GM19035 (cell line): ENCODE measurements around the gene IRF8.
"Not testable (repeated sequence)": the region's sequence is repeated elsewhere in the genome, so short reads cannot be mapped to it uniquely, and the experiment has no call there.

ENCODE experiments used
- ATAC-seq: cut with Tn5 transposase; IDR thresholded peaks from one replicate; pipeline ENCODE4 v1.9.1; 2021; ENCODE audit not compliant: unreplicated experiment

The IRF8 gene, protein sequence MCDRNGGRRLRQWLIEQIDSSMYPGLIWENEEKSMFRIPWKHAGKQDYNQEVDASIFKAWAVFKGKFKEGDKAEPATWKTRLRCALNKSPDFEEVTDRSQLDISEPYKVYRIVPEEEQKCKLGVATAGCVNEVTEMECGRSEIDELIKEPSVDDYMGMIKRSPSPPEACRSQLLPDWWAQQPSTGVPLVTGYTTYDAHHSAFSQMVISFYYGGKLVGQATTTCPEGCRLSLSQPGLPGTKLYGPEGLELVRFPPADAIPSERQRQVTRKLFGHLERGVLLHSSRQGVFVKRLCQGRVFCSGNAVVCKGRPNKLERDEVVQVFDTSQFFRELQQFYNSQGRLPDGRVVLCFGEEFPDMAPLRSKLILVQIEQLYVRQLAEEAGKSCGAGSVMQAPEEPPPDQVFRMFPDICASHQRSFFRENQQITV

GRCh38 chr16:85898521-85899442 is at the start of gene IRF8:
Gene IRF8 (plus strand): TSS chr16:85899162. CDS start chr16:85903016, 3,854 bp downstream.
- ATAC-seq: peak; percentile 39

GRCh38 chr16:85849388-85849787 is 49.6 kb upstream of the IRF8 start:
- no peak for ATAC-seq

GRCh38 chr16:85850344-85850880 is 48.5 kb upstream of the IRF8 start:
- no peak for ATAC-seq

GRCh38 chr16:85851034-85851785 is 47.8 kb upstream of the IRF8 start:
- ATAC-seq: no peak

DNA sequence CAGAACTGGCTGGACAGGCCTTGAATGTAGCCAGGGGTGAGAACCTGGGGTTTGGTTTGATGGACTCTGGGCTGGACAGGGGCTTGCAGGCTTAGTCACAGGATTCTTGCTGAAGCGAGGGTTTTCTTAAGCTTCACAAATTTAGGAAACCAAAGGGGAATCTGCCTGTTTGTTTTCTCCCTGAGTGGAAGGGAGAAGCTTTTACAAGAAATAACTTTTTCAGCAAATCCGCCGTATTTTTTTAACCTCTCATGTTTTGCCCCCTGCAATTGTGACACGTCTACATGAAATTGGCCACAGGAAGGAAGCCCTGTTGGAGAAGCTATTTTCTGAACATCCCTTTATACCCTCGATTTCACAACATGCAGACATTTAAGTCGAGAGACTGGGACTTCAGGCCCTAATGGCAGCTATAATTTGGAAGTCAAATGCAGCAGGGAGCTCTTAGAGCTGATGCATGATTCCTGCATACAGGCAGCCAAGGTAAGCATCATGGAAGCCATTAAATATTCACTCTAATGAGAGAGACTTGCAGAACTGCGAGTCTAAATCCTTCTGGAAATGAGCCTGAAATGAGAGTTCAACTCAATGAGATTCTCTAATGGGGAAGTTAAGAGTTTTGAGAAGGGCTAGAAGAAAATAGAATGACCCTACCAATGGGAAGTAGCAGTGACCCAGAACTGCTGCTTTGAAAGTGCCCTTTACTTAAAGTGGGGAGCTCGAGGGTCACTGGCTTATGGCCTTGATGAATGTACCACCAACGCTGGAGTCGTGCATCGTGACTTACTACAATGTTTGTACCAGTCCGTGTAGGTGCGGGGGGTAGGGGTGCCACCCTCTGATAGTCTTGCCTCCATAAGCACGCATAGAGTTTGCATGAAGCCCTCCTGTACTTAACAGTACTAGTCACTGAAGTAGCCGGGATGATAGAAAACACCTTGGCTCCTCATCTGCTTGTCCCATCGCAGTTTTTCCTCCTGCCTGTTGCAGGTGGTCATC is 45.1 kb upstream of the IRF8 start:
- no peak for ATAC-seq

- no peak for ATAC-seq
These were observed 44.0 kb upstream of the IRF8 start for GRCh38 chr16:85854935-85855334.

GRCh38 chr16:85856079-85856478 is 42.9 kb upstream of the IRF8 start:
- no peak for ATAC-seq

DNA sequence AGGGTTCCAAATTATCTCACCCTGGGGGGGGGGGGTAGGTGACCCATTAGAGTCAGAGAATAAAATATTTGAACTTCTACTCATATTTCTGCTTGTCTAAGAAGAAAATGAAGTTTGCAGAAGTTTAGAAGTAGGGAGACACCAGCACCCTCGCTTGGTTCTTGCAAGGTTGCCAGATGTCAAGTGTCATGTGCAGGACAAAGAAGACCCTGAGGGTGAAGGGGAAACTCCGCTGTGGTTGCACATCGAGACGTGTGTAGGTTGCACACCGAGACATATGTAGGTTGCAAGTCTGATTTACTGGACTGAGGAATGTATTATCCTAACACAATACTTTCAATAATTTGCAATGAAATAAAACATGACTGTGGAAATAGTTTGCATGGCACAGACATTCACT is 42.4 kb upstream of the IRF8 start:
- no peak for ATAC-seq

DNA sequence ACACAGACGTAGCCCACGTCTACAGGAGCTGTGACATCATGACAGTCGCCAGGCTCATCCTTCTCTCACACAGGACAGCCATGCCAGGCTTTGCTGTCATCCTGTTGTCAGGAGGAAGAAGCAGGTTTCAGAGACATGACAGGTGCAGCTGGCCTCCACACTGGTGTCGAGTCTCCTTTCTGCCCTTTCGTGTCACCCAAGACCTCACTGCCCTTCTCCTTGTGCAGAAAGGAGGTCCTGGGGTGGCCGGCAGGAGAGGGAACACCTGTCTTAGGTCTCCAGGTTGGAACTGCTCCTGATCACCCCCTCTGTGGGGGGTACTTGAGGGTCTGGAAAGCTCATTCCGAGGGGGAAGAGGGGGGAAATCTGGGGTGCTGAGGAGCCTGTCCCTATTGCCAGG is 41.6 kb upstream of the IRF8 start:
- ATAC-seq: no peak

- not testable (repeated sequence) for ATAC-seq
These were observed 40.4 kb upstream of the IRF8 start for GRCh38 chr16:85858571-85858970.

DNA sequence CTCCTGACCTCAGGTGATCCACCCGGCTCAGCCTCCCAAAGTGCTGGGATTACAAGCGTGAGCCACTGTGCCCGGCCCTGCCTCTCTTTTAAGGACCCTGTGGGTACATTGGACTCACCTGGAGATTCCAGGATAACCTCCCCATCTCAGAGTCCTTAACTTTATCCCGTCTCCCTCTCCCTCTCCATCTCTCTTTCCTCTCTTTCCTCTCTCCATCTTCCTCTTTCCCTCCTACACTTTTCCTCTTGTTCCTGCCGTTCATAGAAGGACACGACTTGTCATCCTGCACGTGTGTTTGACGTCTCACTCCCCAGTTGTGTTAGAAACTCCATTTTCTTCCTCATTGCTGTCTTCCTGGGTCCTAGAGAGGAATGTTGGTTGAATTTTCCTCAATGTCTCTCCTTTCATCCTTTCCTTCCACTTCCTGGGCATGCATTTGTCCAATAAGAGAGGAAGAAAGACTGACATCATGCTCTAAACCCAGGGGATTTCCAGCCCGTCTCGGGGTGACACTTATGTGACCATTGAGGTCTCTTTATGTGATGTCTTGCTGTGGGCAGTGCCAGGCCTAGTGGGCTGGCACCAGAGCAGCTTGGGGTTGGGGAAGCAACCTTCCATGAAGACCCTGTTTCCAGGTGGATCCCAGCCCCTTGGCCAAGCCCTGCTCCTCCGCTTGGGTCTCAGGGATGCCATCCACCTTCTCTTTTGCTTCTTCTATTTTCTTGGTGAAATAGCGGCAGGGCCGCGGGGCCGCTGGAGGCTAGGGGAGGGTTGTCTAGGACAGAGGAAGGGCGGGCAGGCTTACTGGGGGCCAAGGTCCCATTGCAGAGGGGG is 39.8 kb upstream of the IRF8 start:
- ATAC-seq: no peak

DNA sequence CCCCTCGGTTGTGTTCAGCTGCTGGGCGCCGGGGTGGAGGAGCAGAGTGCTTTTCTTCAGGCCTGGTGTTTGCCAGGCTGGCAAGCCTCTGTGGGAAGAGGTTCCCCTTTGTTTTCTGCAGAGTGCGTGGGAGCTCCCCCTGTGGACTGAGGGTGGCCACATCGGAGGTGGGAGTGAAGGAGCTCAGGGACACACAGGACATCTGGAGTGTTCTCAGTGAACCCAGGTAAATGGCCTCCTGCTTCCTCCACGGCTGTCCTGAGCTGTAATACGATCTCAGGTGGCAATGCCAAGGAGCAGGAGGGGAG is 39.2 kb upstream of the IRF8 start:
- no peak for ATAC-seq

- no peak for ATAC-seq
These were observed 38.4 kb upstream of the IRF8 start for GRCh38 chr16:85860413-85861094.

DNA sequence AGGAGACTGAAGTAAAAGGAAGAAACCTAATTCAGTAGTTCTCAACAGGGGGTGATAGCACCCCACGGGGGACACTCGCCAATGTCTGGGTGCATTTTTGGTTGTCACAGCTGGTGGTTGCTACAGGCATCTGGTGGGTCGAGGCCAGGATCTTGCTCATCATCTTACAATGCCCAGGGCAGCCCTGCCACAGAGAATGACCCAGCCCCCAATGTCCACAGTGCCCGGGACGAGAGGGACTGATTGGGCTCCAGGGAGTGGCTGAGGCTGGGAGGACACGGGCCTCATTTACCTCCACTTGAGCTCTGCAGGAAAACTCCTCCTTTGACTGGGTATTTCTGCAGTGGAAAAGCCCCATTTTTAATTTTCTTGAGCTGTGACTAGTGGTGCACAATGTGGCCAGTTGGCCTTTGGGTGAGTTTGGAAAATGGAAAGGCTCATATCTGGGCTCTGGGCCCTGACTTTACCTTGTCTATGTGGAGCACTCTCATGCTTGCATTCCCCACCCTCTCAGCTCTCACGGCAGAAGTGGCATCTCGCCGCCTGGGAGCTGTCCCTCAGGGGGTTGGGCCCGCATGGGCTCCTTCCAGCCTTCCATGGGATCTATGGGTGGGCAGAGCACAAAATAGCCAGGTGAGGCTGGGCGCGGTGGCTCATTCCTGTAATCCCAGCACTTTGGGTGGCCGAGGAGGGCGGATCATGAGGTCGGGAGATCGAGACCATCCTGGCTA is 37.7 kb upstream of the IRF8 start:
- ATAC-seq: no peak

DNA sequence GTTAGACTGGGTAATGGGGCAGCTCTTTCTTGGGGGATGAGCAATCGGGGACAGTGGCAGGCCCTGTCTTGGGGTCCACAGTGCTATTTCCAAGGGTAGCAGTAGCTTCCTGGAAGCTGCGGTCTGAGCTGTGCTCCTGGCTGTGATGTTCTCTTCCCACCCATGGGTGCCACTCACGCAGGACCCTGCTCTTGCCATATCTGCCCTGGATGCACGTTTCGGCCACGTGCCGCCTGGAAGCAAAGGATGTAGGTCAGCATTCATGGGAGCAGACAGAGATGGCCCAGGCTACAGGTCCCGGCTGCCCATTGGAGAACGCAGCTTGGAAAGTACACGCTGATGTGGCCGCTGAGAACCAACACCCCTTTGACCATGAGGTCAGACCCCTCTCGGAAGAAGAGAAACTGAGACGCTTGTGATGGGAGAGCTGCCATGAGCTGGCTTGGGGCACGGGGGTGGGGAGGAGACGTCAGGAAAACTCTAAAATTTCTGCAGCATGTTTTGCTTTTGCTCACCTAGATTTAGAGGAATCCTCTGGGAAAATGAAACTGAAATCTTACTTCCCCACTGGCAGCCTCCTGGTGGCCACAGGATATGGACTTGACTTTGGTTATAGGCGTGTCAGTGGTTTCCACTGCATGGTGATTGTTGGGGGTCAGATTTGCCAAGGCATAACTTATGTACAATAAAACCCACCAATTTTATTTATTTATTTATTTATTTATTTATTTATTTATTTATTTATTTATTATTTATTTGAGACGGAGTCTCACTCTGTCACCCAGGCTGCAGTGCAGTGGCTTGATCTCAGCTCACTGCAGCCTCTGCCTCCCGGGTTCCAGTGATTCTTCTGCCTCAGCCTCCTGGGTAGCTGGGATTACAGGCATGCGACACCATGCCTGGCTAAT is 36.2 kb upstream of the IRF8 start:
- no peak for ATAC-seq

DNA sequence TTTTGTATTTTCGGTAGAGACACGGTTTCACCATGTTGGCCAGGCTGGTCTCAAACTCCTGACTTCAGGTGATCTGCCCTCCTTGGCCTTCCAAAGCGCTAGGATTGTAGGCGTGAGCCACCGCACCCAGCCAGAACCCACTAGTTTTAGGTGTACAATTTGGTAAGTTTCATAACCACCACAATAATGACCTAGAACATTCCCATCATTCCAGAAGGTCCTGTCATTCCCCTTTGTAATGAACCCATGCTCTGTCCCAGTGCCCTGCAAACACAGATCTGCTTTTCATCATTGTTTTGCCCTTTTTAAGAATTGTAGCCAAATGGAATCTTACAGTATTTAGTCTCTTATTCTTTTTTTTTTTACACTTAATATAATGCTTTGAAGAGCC is 35.6 kb upstream of the IRF8 start:
- no peak for ATAC-seq

- no peak for ATAC-seq
These were observed 34.0 kb upstream of the IRF8 start for GRCh38 chr16:85864965-85865364.
